Measurements from ENCODE around the gene BIRC7. TPM values are rescaled to one million over a fixed set of nuclear protein-coding genes. Genes with fewer than 3 reads are reported as not detected.
"Not testable (repeated sequence)": the region's sequence is repeated elsewhere in the genome, so short reads cannot be mapped to it uniquely, and the experiment has no call there.

The BIRC7 gene
- total RNA-seq, 2 experiments from 2014 or later: not detected

DNA sequence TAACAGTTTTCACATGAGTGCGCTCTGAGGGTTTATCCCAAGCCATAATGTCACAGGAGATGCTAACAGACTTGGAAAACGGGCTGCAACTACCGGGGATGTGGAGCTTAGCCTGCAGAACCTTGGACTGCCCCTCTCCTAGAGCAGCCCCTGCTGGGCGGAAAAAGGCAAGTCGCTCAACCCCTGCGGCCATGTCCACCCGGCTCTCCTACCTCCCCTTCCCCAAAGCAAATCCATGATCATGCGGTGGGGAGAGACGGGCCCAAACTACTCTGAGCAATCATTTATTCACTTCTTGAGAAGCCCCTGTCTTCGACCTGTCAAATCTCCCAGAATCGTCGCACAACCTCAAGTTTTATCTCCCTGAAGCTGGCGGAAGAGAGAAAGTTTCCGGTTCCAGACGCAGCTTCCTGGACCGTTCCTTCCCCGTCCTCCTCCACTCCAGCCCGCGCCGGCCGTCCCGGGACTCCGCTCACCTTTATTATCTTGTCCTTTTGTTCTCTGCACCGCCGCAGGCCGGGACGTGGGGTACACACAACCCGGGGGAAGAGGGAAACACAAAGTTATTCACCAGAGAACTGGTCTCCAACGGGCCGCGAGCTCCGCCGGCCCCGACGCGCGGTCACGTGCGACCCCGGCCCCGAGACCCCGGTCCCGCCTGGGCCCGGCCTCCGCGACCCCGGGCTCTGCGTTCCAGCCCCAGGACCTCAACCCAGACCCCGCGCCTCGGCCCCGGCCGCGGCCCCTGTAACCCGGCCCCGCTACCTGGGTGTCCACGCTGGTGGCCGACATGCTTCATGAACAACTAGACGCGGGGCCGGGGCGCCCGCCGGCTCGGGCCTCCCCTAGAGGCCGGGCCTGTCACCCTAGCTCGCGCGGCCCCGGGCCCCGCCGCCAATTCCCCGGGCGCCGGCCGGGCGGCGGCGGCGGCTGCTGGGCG, 20.3 kb upstream of the BIRC7 start:
- Mint-ChIP-seq H3K9me3 (no peaks in the 10 kb centered on the region), H3K27me3 (no peaks in the 10 kb centered on the region), H3K4me3 (peak overlapping the region; percentile 95), H3K36me3 (ENCODE audit: low read depth) (peaks cover 32% of the 10 kb centered on the region), H3K4me1 (peaks cover 47% of the 10 kb centered on the region), H3K27ac (peak overlapping the region; percentile 90)
- peak; percentile 34 for DNase-seq
- ChIA-PET CTCF (interaction anchor here (0.8 to 6.1 kb wide), 5 partner anchors 8 to 235 kb away, joined by 3 to 22 read pairs (median 4); partner anchors contain the start of gene ARFGAP1), POLR2A (no interaction called here)

DNA sequence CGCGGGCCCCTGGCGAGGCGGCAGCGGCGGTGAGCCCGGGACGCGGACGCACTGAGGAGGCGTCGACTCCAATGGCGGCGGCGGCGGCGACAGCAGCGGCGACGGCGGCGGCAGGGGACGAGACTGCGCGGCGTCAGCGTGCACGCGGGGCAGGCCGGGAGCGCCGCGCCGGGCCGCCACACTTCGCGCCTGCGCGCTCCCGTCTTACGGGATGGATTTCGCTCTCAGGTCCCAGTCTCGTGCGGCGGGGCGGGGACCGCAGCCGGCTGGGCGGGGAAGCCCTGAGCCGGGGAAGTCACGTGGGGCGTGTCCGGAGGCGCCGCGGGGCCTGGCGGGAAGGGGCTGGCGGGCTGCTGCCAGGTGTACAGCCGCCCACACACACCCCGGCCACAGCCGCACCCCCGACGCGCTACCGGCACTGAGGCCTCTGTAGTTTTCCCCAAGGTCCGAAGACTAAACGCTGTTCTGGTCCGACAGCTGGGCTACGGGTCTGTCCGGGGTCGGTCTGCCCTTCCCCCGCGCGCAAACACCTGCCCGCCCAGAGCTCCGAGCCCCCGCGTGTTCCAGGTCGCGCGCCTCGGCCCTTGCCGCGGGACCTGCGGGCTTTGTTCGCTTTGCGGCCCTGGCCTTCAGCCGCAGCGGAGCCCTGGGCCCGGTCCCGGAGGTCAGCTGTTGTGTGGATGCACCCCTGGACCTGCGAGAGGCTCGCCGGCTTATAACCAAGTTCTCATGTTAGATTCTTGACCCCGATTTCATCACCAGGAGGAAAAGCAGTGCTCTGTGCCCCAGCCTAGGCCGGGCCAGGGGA, 19.5 kb upstream of the BIRC7 start, which contains the start of gene YTHDF1:
YTHDF1 (minus strand) TSS at position 91 of the 808 bp plus-strand sequence. CDS start 239 bp downstream, outside the sequence.
- Mint-ChIP-seq H3K27ac (peak within 1 kb of the TSS; percentile 90), H3K27me3 (no peaks in the 10 kb centered on the region), H3K36me3 (ENCODE audit: low read depth) (peaks cover 28% of the 10 kb centered on the region), H3K4me3 (peak within 1 kb of the TSS; percentile 95), H3K4me1 (peaks cover 42% of the 10 kb centered on the region), H3K9me3 (no peaks in the 10 kb centered on the region)
- peak; percentile 95 for DNase-seq
- ChIA-PET CTCF (interaction anchor here (1.2 kb wide), 1 partner anchor 57 kb away, joined by 4 read pairs; the partner anchor contains the start of gene ARFGAP1), POLR2A (no interaction called here)

DNA sequence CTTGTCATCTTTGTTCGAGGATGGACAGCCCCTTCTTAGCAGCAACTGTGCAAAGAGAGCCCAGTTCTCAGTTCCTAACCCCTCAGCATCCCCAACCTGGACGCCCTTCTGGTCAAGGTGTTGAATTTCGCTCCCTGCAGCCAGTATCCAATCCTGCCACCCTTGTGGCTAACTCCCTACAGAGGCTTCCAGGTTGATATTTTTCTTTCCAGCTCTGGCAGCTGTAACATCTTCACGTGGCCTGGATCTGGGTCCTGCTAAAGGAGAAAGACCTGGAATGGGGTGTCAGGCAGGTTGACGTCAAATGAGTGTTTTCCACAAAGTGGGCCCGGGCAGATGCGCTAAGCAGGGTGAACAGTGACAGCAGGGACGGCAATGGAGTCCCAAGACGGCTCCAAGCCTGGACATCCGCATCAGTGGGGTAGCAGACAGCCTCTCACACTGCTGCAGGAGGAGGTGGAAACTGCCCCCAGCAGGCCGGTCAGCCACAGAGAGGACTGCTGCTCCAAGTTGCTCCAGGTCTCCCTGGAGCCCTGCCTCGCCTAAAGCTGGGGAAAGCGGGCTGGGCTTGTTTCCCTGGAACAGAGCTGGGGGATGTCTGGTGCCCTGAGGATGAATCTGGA, 18.7 kb upstream of the BIRC7 start:
- DNase-seq: no peak
- H3K4me1 Mint-ChIP-seq: peaks cover 38% of the 10 kb centered on the region
- H3K27me3 Mint-ChIP-seq: no peaks in the 10 kb centered on the region
- no peaks in the 10 kb centered on the region for H3K9me3 Mint-ChIP-seq
- ChIA-PET CTCF (no interaction called here), POLR2A (no interaction called here)
- H3K4me3 Mint-ChIP-seq: peak overlapping the region; percentile 78
- H3K27ac Mint-ChIP-seq: peak overlapping the region; percentile 84
- H3K36me3 Mint-ChIP-seq (ENCODE audit: low read depth): peaks cover 26% of the 10 kb centered on the region

DNA sequence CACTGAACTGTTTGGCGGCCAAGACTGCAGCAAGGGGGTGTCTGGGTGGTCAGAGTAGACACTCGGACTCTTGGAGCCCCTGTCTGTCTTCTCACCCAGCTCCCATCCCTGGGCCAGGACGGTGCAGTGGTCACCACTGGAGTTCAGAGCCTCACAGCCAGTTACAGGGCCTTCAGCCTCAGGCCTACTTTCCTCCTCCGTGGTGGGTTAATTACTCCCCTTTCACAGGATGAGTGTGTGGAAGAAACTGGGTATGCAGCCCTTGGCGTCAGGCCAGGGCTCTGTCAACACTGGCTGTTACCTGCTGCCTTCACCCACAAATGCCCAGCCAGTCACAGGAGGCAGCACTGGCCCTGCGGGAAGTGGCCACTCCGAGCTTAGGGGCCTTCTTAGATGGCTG, 18.0 kb upstream of the BIRC7 start:
- ChIA-PET CTCF (no interaction called here), POLR2A (no interaction called here)
- Mint-ChIP-seq H3K27me3 (no peaks in the 10 kb centered on the region), H3K4me1 (peaks cover 32% of the 10 kb centered on the region), H3K9me3 (no peaks in the 10 kb centered on the region), H3K4me3 (no peak overlapping the region), H3K36me3 (ENCODE audit: low read depth) (peaks cover 24% of the 10 kb centered on the region), H3K27ac (no peak overlapping the region)
- no peak for DNase-seq

DNA sequence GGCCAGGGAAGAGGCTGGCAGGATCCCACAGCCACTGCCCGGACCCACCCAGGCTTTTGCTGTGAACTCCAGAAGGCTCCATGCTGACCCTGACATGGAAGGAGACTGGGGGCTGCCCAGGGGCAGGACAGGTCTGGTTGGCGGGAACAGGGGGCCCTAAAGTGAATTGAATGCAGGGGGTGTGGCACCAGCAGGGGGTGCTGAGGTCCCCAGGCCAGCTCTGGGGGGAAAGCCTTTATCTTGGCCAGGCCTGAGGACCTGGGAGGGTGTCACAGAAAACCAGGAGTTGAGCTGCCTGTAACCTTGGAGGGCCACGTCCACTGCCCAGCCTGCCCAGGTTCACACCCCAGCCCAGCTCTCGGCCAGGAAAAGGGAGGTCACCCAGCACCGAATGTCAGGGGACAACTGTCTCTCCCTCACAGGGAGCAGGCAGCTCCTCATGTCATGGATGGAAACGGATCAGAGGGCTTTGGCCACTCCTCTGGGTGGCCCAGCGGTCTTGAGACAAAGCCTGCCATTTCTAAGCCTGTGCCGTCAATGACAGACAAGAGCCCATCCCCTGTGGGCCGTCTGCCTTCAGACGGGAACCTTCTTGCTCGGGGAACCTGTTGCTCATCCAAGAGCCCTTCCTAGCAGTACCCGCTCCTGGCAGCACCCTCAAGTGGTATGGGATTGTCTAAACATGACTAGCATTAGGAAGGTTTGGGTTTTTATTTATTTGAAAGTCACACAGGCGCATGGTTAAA, 16.8 kb upstream of the BIRC7 start:
- ChIA-PET POLR2A (no interaction called here), CTCF (no interaction called here)
- Mint-ChIP-seq H3K36me3 (ENCODE audit: low read depth) (peaks cover 15% of the 10 kb centered on the region), H3K9me3 (no peaks in the 10 kb centered on the region), H3K27me3 (no peaks in the 10 kb centered on the region), H3K4me1 (peaks cover 22% of the 10 kb centered on the region), H3K4me3 (no peak overlapping the region), H3K27ac (peak overlapping the region; percentile 31)
- DNase-seq: no peak

GRCh38 chr20:63219447-63219821, 16.3 kb upstream of the BIRC7 start:
- DNase-seq: no peak
- H3K9me3 Mint-ChIP-seq: no peaks in the 10 kb centered on the region
- CTCF ChIA-PET: interaction anchor here (1.5 kb wide), 1 partner anchor 19 kb away, joined by 3 read pairs; no protein-coding TSS in a partner anchor
- peaks cover 16% of the 10 kb centered on the region for H3K4me1 Mint-ChIP-seq
- H3K4me3 Mint-ChIP-seq: no peak overlapping the region
- no peak overlapping the region for H3K27ac Mint-ChIP-seq
- POLR2A ChIA-PET: no interaction called here
- H3K27me3 Mint-ChIP-seq: no peaks in the 10 kb centered on the region
- H3K36me3 Mint-ChIP-seq (ENCODE audit: low read depth): peaks cover 9% of the 10 kb centered on the region

- POLR2A ChIA-PET: no interaction called here
These were observed 15.7 kb upstream of the BIRC7 start for GRCh38 chr20:63219866-63220521.

DNA sequence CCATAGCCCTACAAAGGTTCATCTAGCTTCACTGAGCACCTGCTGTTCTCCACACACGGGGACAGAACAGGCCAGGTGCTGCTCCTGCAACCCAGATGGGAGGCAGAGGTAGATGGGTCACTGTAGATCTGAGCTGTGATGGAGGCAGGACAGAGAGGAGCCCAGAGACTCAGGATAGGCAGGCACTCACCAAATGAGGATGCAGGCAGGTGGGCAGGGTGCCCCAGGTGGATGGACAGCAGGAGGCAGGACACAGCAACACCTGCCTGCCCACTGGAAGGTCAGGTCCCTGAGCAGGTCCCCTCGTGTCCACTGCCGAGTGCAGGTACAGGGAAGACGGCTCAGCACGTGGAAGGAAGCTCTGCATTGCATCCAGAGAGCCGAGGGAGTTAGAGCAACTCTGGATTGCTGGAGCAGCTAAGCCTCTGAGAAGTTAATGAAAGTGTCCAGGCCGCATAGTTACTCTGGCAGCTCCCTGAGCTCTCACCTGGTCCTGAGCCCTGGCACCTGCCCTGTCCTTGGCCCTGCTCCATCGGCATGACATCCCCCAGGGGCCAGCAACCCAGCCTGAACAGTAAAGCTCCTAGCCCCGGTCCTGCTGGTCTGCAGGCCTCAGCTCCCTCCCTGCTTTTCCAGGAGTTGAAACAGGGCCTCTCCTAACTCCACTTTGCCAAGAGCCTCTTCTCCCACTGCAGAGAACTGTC, 14.9 kb upstream of the BIRC7 start:
- no peak for DNase-seq
- H3K27ac Mint-ChIP-seq: no peak overlapping the region
- no peak overlapping the region for H3K4me3 Mint-ChIP-seq
- ChIA-PET CTCF (interaction anchor here (1.5 kb wide), 1 partner anchor 18 kb away, joined by 3 read pairs; no protein-coding TSS in a partner anchor), POLR2A (no interaction called here)
- no peaks in the 10 kb centered on the region for H3K27me3 Mint-ChIP-seq
- H3K36me3 Mint-ChIP-seq (ENCODE audit: low read depth): no peaks in the 10 kb centered on the region
- H3K9me3 Mint-ChIP-seq: no peaks in the 10 kb centered on the region
- H3K4me1 Mint-ChIP-seq: peaks cover 7% of the 10 kb centered on the region

More at GRCh38 chr20:63219866-63220521, 15.7 kb upstream of the BIRC7 start:
- no peak for DNase-seq
- Mint-ChIP-seq H3K27me3 (no peaks in the 10 kb centered on the region), H3K4me1 (peaks cover 11% of the 10 kb centered on the region), H3K27ac (no peak overlapping the region), H3K9me3 (no peaks in the 10 kb centered on the region), H3K4me3 (no peak overlapping the region), H3K36me3 (ENCODE audit: low read depth) (peaks cover 4% of the 10 kb centered on the region)
- CTCF ChIA-PET: interaction anchor here (1.5 kb wide), 1 partner anchor 19 kb away, joined by 3 read pairs; no protein-coding TSS in a partner anchor

GRCh38 chr20:63221400-63222053, 14.2 kb upstream of the BIRC7 start:
- H3K36me3 Mint-ChIP-seq (ENCODE audit: low read depth); H3K4me3 Mint-ChIP-seq; H3K27ac Mint-ChIP-seq; H3K4me1 Mint-ChIP-seq; H3K27me3 Mint-ChIP-seq; H3K9me3 Mint-ChIP-seq; POLR2A ChIA-PET; DNase-seq; CTCF ChIA-PET: not testable (repeated sequence)

DNA sequence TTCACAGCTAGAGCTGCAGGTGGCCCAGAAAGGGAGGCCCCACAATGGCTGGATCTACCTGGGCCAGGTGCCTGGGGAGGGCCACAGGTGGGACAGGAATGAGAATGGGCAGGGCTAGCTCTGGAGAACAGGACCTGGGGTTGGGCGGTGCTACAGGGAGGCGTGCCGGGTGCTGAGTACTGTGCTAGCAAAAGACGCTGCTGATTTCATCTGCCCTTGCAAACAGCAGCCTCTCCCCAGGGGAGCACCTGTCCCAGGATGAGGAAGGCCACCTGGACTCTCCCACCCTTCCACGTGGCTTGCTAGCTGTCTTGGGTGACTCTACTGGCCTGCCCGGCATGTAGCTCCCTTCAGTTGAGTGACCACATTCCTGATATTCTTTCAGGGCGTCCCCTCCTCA, 13.2 kb upstream of the BIRC7 start:
- Mint-ChIP-seq H3K27me3 (no peaks in the 10 kb centered on the region), H3K9me3 (no peaks in the 10 kb centered on the region), H3K4me1 (no peaks in the 10 kb centered on the region), H3K4me3 (no peak overlapping the region), H3K36me3 (ENCODE audit: low read depth) (no peaks in the 10 kb centered on the region), H3K27ac (no peak overlapping the region)
- ChIA-PET CTCF (interaction anchor here (0.5 to 2.4 kb wide), 6 partner anchors 10 to 294 kb away, joined by 3 to 22 read pairs (median 3); partner anchors contain the start of gene BIRC7), POLR2A (no interaction called here)
- DNase-seq: no peak
